Measurements from ENCODE around the gene BAX.

Gene BAX

GRCh38 chr19:48945817-48946216 lies 8.9 kb upstream of the BAX start:
- H2BK120ac ChIP-seq (ENCODE audit: low read depth, low read length) = no peak overlapping the region
- WGBS (ENCODE audit: extremely low coverage, insufficient coverage, low lambda C conversion rate) = no CpG with 5 or more reads among the region's 2 CpGs
- H3K4me1 ChIP-seq (ENCODE audit: control insufficient read depth, low read depth, low read length) = no peaks in the 10 kb centered on the region
- no peak overlapping the region for H3K23ac ChIP-seq (ENCODE audit: low read length)
- no peak overlapping the region for H3K56ac ChIP-seq (ENCODE audit: low read length)
- no peaks in the 10 kb centered on the region for H3K79me2 ChIP-seq (ENCODE audit: control insufficient read depth, insufficient read depth, low read length)
- no peak overlapping the region for H4K5ac ChIP-seq (ENCODE audit: low read length)
- no peak overlapping the region for H3K9ac ChIP-seq (ENCODE audit: low read length)
- H3K4me3 ChIP-seq (ENCODE audit: low read length) = no peak overlapping the region
- H3K4ac ChIP-seq (ENCODE audit: low read depth, low read length) = no peak overlapping the region
- no peak overlapping the region for H3K4me2 ChIP-seq (ENCODE audit: low read length)
- no peak overlapping the region for H3K18ac ChIP-seq (ENCODE audit: low read length)
- H3K36me3 ChIP-seq (ENCODE audit: control insufficient read depth, insufficient read depth, low read length) = no peaks in the 10 kb centered on the region
- no peak overlapping the region for H2AK5ac ChIP-seq (ENCODE audit: low read length)
- no peak overlapping the region for H3K27ac ChIP-seq (ENCODE audit: low read depth, low read length)
- H3K27me3 ChIP-seq (ENCODE audit: insufficient read depth, low read length, poor library complexity) = no peaks in the 10 kb centered on the region
- DNase-seq = no peak
- no peaks in the 10 kb centered on the region for H3K79me1 ChIP-seq (ENCODE audit: low read length)
- no peak overlapping the region for H2BK5ac ChIP-seq (ENCODE audit: low read length)
- no peak overlapping the region for H2BK15ac ChIP-seq (replicated peaks; ENCODE audit: low read depth)
- no peak overlapping the region for H4K8ac ChIP-seq (ENCODE audit: low read depth, low read length)

- H3K79me2 ChIP-seq (ENCODE audit: control insufficient read depth, insufficient read depth, low read length) = no peaks in the 10 kb centered on the region
- no peak overlapping the region for H2BK120ac ChIP-seq (ENCODE audit: low read depth, low read length)
- no peak overlapping the region for H3K4me2 ChIP-seq (ENCODE audit: low read length)
- no peak for DNase-seq
- no peak overlapping the region for H3K27ac ChIP-seq (ENCODE audit: low read depth, low read length)
- no peaks in the 10 kb centered on the region for H3K4me1 ChIP-seq (ENCODE audit: control insufficient read depth, low read depth, low read length)
- H2BK15ac ChIP-seq (replicated peaks; ENCODE audit: low read depth) = no peak overlapping the region
- WGBS (ENCODE audit: extremely low coverage, insufficient coverage, low lambda C conversion rate) = no CpG with 5 or more reads among the region's 9 CpGs
- H4K8ac ChIP-seq (ENCODE audit: low read depth, low read length) = no peak overlapping the region
- no peaks in the 10 kb centered on the region for H3K27me3 ChIP-seq (ENCODE audit: insufficient read depth, low read length, poor library complexity)
- H3K79me1 ChIP-seq (ENCODE audit: low read length) = no peaks in the 10 kb centered on the region
- H3K36me3 ChIP-seq (ENCODE audit: control insufficient read depth, insufficient read depth, low read length) = no peaks in the 10 kb centered on the region
- H3K4ac ChIP-seq (ENCODE audit: low read depth, low read length) = no peak overlapping the region
- H2AK5ac ChIP-seq (ENCODE audit: low read length) = no peak overlapping the region
- H3K9ac ChIP-seq (ENCODE audit: low read length) = no peak overlapping the region
- H3K18ac ChIP-seq (ENCODE audit: low read length) = no peak overlapping the region
- H3K4me3 ChIP-seq (ENCODE audit: low read length) = no peak overlapping the region
- no peak overlapping the region for H3K23ac ChIP-seq (ENCODE audit: low read length)
- H4K5ac ChIP-seq (ENCODE audit: low read length) = no peak overlapping the region
- no peak overlapping the region for H2BK5ac ChIP-seq (ENCODE audit: low read length)
- H3K56ac ChIP-seq (ENCODE audit: low read length) = no peak overlapping the region
These were observed 8.0 kb upstream of the BAX start for GRCh38 chr19:48946463-48947257.

GRCh38 chr19:48947258-48947542 lies 7.5 kb upstream of the BAX start:
- WGBS (ENCODE audit: extremely low coverage, insufficient coverage, low lambda C conversion rate) = no CpG with 5 or more reads among the region's 3 CpGs
- no peak for DNase-seq
- H2BK120ac ChIP-seq (ENCODE audit: low read depth, low read length) = no peak overlapping the region
- H3K23ac ChIP-seq (ENCODE audit: low read length) = no peak overlapping the region
- no peak overlapping the region for H3K4ac ChIP-seq (ENCODE audit: low read depth, low read length)
- H4K8ac ChIP-seq (ENCODE audit: low read depth, low read length) = no peak overlapping the region
- H3K79me2 ChIP-seq (ENCODE audit: control insufficient read depth, insufficient read depth, low read length) = no peaks in the 10 kb centered on the region
- no peak overlapping the region for H2BK15ac ChIP-seq (replicated peaks; ENCODE audit: low read depth)
- no peak overlapping the region for H4K5ac ChIP-seq (ENCODE audit: low read length)
- H3K79me1 ChIP-seq (ENCODE audit: low read length) = no peaks in the 10 kb centered on the region
- H2BK5ac ChIP-seq (ENCODE audit: low read length) = no peak overlapping the region
- H3K18ac ChIP-seq (ENCODE audit: low read length) = no peak overlapping the region
- H3K4me3 ChIP-seq (ENCODE audit: low read length) = no peak overlapping the region
- no peak overlapping the region for H2AK5ac ChIP-seq (ENCODE audit: low read length)
- H3K27ac ChIP-seq (ENCODE audit: low read depth, low read length) = no peak overlapping the region
- H3K36me3 ChIP-seq (ENCODE audit: control insufficient read depth, insufficient read depth, low read length) = no peaks in the 10 kb centered on the region
- no peak overlapping the region for H3K9ac ChIP-seq (ENCODE audit: low read length)
- no peak overlapping the region for H3K56ac ChIP-seq (ENCODE audit: low read length)
- H3K4me2 ChIP-seq (ENCODE audit: low read length) = no peak overlapping the region
- H3K4me1 ChIP-seq (ENCODE audit: control insufficient read depth, low read depth, low read length) = no peaks in the 10 kb centered on the region
- H3K27me3 ChIP-seq (ENCODE audit: insufficient read depth, low read length, poor library complexity) = no peaks in the 10 kb centered on the region

GRCh38 chr19:48950159-48950558 lies 4.5 kb upstream of the BAX start:
- H3K4me1 ChIP-seq (ENCODE audit: control insufficient read depth, low read depth, low read length) = no peaks in the 10 kb centered on the region
- H3K4me3 ChIP-seq (ENCODE audit: low read length) = no peak overlapping the region
- H3K36me3 ChIP-seq (ENCODE audit: control insufficient read depth, insufficient read depth, low read length) = no peaks in the 10 kb centered on the region
- no peak overlapping the region for H2BK5ac ChIP-seq (ENCODE audit: low read length)
- H4K8ac ChIP-seq (ENCODE audit: low read depth, low read length) = no peak overlapping the region
- no CpG with 5 or more reads among the region's 3 CpGs for WGBS (ENCODE audit: extremely low coverage, insufficient coverage, low lambda C conversion rate)
- no peak overlapping the region for H3K23ac ChIP-seq (ENCODE audit: low read length)
- H3K79me2 ChIP-seq (ENCODE audit: control insufficient read depth, insufficient read depth, low read length) = no peaks in the 10 kb centered on the region
- no peak overlapping the region for H3K56ac ChIP-seq (ENCODE audit: low read length)
- DNase-seq = no peak
- no peaks in the 10 kb centered on the region for H3K79me1 ChIP-seq (ENCODE audit: low read length)
- H4K5ac ChIP-seq (ENCODE audit: low read length) = no peak overlapping the region
- H2BK120ac ChIP-seq (ENCODE audit: low read depth, low read length) = no peak overlapping the region
- no peak overlapping the region for H3K4me2 ChIP-seq (ENCODE audit: low read length)
- no peaks in the 10 kb centered on the region for H3K27me3 ChIP-seq (ENCODE audit: insufficient read depth, low read length, poor library complexity)
- no peak overlapping the region for H3K18ac ChIP-seq (ENCODE audit: low read length)
- H2AK5ac ChIP-seq (ENCODE audit: low read length) = no peak overlapping the region
- H3K9ac ChIP-seq (ENCODE audit: low read length) = no peak overlapping the region
- no peak overlapping the region for H3K4ac ChIP-seq (ENCODE audit: low read depth, low read length)
- H3K27ac ChIP-seq (ENCODE audit: low read depth, low read length) = no peak overlapping the region
- no peak overlapping the region for H2BK15ac ChIP-seq (replicated peaks; ENCODE audit: low read depth)

DNA sequence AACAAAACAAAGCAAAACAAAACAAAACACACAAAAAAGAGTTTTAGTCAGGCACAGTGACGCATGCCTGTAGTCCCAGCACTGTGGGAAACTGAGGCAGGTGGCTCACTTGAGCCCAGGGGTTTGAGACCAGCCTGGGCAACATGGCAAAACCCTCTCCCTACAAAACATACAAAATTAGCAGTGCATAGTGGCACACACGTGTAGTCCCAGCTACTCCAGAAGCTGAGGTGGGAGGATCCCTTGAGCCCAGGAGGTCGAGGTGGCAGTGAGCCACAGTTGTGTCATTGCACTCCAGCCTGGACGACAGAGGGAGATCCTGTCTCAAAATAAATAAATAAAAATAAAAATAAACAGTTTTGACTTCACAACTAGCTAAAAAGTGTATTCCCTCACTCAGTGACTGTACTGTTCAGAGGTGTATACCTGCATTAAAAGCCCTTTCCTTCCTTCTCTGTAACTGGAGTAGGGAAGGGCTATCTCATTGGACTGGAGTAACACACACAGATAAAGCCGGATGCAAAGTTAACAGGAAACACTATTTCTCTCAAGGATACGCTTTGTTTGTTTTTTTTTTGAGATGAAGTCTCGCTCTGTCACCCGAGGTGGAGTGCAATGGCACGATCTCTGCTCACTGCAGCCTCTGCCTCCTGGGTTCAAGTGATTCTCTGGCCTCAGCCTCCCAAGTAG lies 3.7 kb upstream of the BAX start:
- Histone ChIP-seq H3K4ac (ENCODE audit: low read depth, low read length) (no peak overlapping the region), H3K79me2 (ENCODE audit: control insufficient read depth, insufficient read depth, low read length) (peaks cover 7% of the 10 kb centered on the region), H3K23ac (ENCODE audit: low read length) (no peak overlapping the region), H3K27ac (ENCODE audit: low read depth, low read length) (no peak overlapping the region), H2AK5ac (ENCODE audit: low read length) (no peak overlapping the region), H3K79me1 (ENCODE audit: low read length) (peaks cover 7% of the 10 kb centered on the region), H3K18ac (ENCODE audit: low read length) (no peak overlapping the region), H3K56ac (ENCODE audit: low read length) (no peak overlapping the region), H3K9ac (ENCODE audit: low read length) (no peak overlapping the region), H4K8ac (ENCODE audit: low read depth, low read length) (no peak overlapping the region), H3K4me3 (ENCODE audit: low read length) (no peak overlapping the region), H2BK5ac (ENCODE audit: low read length) (no peak overlapping the region), H2BK15ac (replicated peaks; ENCODE audit: low read depth) (no peak overlapping the region), H3K4me1 (ENCODE audit: control insufficient read depth, low read depth, low read length) (peaks cover 2% of the 10 kb centered on the region), H4K5ac (ENCODE audit: low read length) (no peak overlapping the region), H3K27me3 (ENCODE audit: insufficient read depth, low read length, poor library complexity) (no peaks in the 10 kb centered on the region), H3K36me3 (ENCODE audit: control insufficient read depth, insufficient read depth, low read length) (peaks cover 2% of the 10 kb centered on the region), H3K4me2 (ENCODE audit: low read length) (no peak overlapping the region), H2BK120ac (ENCODE audit: low read depth, low read length) (no peak overlapping the region)
- WGBS (ENCODE audit: extremely low coverage, insufficient coverage, low lambda C conversion rate) = no CpG with 5 or more reads among the region's 9 CpGs
- DNase-seq = no peak
